Esophagus squamous epithelium (tissue), 5 donors: ENCODE data around the gene DNAH11. TPM values are rescaled to one million over a fixed set of nuclear protein-coding genes. Genes with fewer than 3 reads are reported as not detected.

Experiments used
- DNase-seq: peaks from one replicate; lab custom pipeline; 2025; lab: John Stamatoyannopoulos, UW
- H3K27ac ChIP-seq, 4 donors: fragments of 200-600 bp; sonication (generic); one replicate each; pipeline ENCODE4 v1.5.1; 2016 to 2019; ENCODE audit warnings: mild to moderate bottlenecking in 1 of 4
- H3K27me3 ChIP-seq, 4 donors: fragments of 200-600 bp; sonication (generic); 1 replicate in 3 of 4; 2 replicates in 1 of 4; pipeline versions ENCODE4 v1.5.1 to v1.6.0; 2017 to 2021; ENCODE audit warnings: antibody characterized with exemption in 1 of 4
- H3K36me3 ChIP-seq, 3 donors: fragments of 200-600 bp; sonication (generic); one replicate each; pipeline ENCODE4 v1.5.1; 2016 to 2019
- H3K4me1 ChIP-seq, 3 donors: fragments of 200-600 bp; sonication (generic); one replicate each; pipeline ENCODE4 v1.5.1; 2017 to 2019
- H3K4me3 ChIP-seq, 4 donors: fragments of 200-600 bp; sonication (generic); 1 replicate in 3 of 4; 2 replicates in 1 of 4; pipeline ENCODE4 v1.5.1; 2016 to 2019; ENCODE audit warnings: mild to moderate bottlenecking in 2 of 4, moderate library complexity in 1 of 4
- H3K9me3 ChIP-seq, 3 donors: fragments of 200-600 bp; sonication (generic); one replicate each; pipeline ENCODE4 v1.5.1; 2016 to 2019
- CTCF ChIP-seq, 6 experiments: fragments of 450-650 bp in 4 of 6; fragments of 200-600 bp in 2 of 6; sonication (generic) in 2 of 6; IDR thresholded peaks; one replicate each; pipeline ENCODE4 v1.5.1; 2016 to 2019; ENCODE audit warnings: antibody characterized with exemption in 6 of 6, mild to moderate bottlenecking in 4 of 6, moderate library complexity in 4 of 6
- POLR2A ChIP-seq, 4 donors: fragments of 450-650 bp; IDR thresholded peaks; one replicate each; pipeline ENCODE4 v1.6.1; 2017; ENCODE audit warnings: antibody characterized with exemption in 4 of 4, mild to moderate bottlenecking in 4 of 4, moderate library complexity in 3 of 4
- whole genome bisulfite sequencing, 2 donors: methylation state at CpG; one replicate each; pipeline ENCODE4 v1.1.5; 2018; 5-methylcytosine and 5-hydroxymethylcytosine counted together
- intact Hi-C: fragments of 100-400 bp; cut with DNase I; formaldehyde crosslinking; loops from one replicate; pipeline ENCODE4 v1.15.0; 2022
- total RNA-seq, 4 donors: library from RNA; depleted of rRNA; stranded (reverse); fragments of >200 nt; gene quantifications; one replicate each; pipeline ENCODE4 v1.1.0, GENCODE V29; 2016
- donor health status: DM: yes; HTN: yes; CAD: no.

DNAH11 gene
- total RNA-seq, 4 donors from 2014 or later = 0.35 to 7.4 (median 0.74) TPM

- Histone ChIP-seq H3K36me3 (no peaks in the 10 kb centered on the region), H3K4me1 (peaks cover 2 to 25% (median 5%) of the 10 kb centered on the region in 3 donors), H3K9me3 (no peaks in the 10 kb centered on the region), H3K27me3 (peaks cover 0 to 10% (median 0%) of the 10 kb centered on the region in 4 donors), H3K4me3 (no peak overlapping the region), H3K27ac (no peak overlapping the region)
- intact Hi-C loops = no loop called here
- 57 to 60% methylated on average over 8 of the region's 8 CpGs for WGBS, 2 donors
- no peak for DNase-seq
- TF ChIP-seq CTCF (IDR thresholded peaks at IDR 0.05) (no peak), POLR2A (IDR thresholded peaks at IDR 0.05) (no peak)
These were observed 406.2 kb downstream of the DNAH11 start for GRCh38 chr7:21948887-21949540.

Other genes with a start within 250 kb of the DNAH11 start
- gene SP4, start 115.0 kb upstream of the DNAH11 start, total RNA-seq = 10 to 100 TPM in 1 of 4 donors, 1 to 10 TPM in 2, under 1 TPM in 1; 0.72 to 40.6 (median 2.5) TPM